Neural progenitor cell (in vitro differentiated cells): ENCODE measurements around the gene CBFB. TPM values are rescaled to one million over a fixed set of nuclear protein-coding genes. Genes with fewer than 3 reads are reported as not detected.

Experiments
- DNase-seq: peaks from one replicate; pipeline ENCODE4 v3.0.0-alpha.2; 2016; ENCODE audit warnings: low spot score
- H2AFZ ChIP-seq: fragments of 200-600 bp; sonication (generic); replicated peaks from 2 replicates; pipeline ENCODE4 v1.6.1; 2016; ENCODE audit warnings: antibody characterized with exemption
- H3F3A ChIP-seq: fragments of 200-600 bp; sonication (generic); 2 replicates; pipeline ENCODE4 v1.6.1; 2016; ENCODE audit warnings: antibody characterized with exemption, low read depth
- H3K27ac ChIP-seq: fragments of 200-600 bp; sonication (generic); 2 replicates; pipeline ENCODE4 v1.5.1; 2016; ENCODE audit warnings: mild to moderate bottlenecking
- H3K27me3 ChIP-seq: fragments of 200-600 bp; sonication (generic); 2 replicates; pipeline ENCODE4 v1.6.1; 2016; ENCODE audit warnings: mild to moderate bottlenecking, moderate library complexity
- H3K36me3 ChIP-seq: fragments of 200-600 bp; sonication (generic); 2 replicates; pipeline ENCODE4 v1.5.1; 2016
- H3K4me1 ChIP-seq: fragments of 200-600 bp; sonication (generic); 2 replicates; pipeline ENCODE4 v1.6.1; 2016; ENCODE audit warnings: mixed run types
- H3K4me2 ChIP-seq: fragments of 200-600 bp; sonication (generic); 2 replicates; pipeline ENCODE4 v1.6.1; 2016
- H3K4me3 ChIP-seq: fragments of 200-600 bp; sonication (generic); 2 replicates; pipeline ENCODE4 v1.5.1; 2016
- H3K79me2 ChIP-seq: fragments of 200-600 bp; sonication (generic); 2 replicates; pipeline ENCODE4 v1.6.1; 2016; ENCODE audit warnings: low read depth
- H3K9ac ChIP-seq: fragments of 200-600 bp; sonication (generic); 2 replicates; pipeline ENCODE4 v1.6.1; 2016
- H3K9me3 ChIP-seq: fragments of 200-600 bp; sonication (generic); 2 replicates; pipeline ENCODE4 v1.5.1; 2016; ENCODE audit warnings: low read depth
- H4K20me1 ChIP-seq: fragments of 200-600 bp; sonication (generic); 2 replicates; pipeline ENCODE4 v1.6.1; 2016; ENCODE audit warnings: low read depth
- H3K27ac Mint-ChIP-seq: 3 replicates; pipeline ENCODE4 v1.8.0; 2021; ENCODE audit warnings: mixed read lengths
- H3K27me3 Mint-ChIP-seq: 2 replicates; pipeline ENCODE4 v1.8.0; 2022; ENCODE audit warnings: low read depth, mild to moderate bottlenecking, inconsistent platforms, moderate library complexity, mixed read lengths; ENCODE audit not compliant: insufficient read depth
- H3K36me3 Mint-ChIP-seq: 3 replicates; pipeline ENCODE4 v1.8.0; 2021; ENCODE audit warnings: mixed read lengths
- H3K4me1 Mint-ChIP-seq: 3 replicates; pipeline ENCODE4 v1.8.0; 2021; ENCODE audit warnings: mixed read lengths
- H3K4me3 Mint-ChIP-seq: 3 replicates; pipeline ENCODE4 v1.8.0; 2021; ENCODE audit warnings: mild to moderate bottlenecking, moderate library complexity, mixed read lengths
- H3K9me3 Mint-ChIP-seq: 3 replicates; pipeline ENCODE4 v1.8.0; 2020; ENCODE audit warnings: mixed read lengths
- CTCF ChIP-seq: fragments of 200-600 bp; sonication (generic); IDR thresholded peaks from 2 replicates; pipeline ENCODE4 v1.5.1; 2017; ENCODE audit warnings: antibody characterized with exemption, mild to moderate bottlenecking
- EZH2 ChIP-seq: fragments of 200-600 bp; sonication (generic); IDR thresholded peaks from 2 replicates; pipeline ENCODE4 v1.6.1; 2017; ENCODE audit warnings: antibody characterized with exemption, mild to moderate bottlenecking, moderate library complexity
- EZH2phosphoT487 ChIP-seq: fragments of 200-600 bp; sonication (generic); IDR thresholded peaks from 2 replicates; pipeline ENCODE4 v1.6.1; 2017; ENCODE audit warnings: antibody characterized with exemption
- total RNA-seq: library from RNA; depleted of rRNA; stranded (reverse); fragments of >200 nt; gene quantifications from 2 replicates; pipeline ENCODE4 v1.2.3, GENCODE V29; 2015; ENCODE audit warnings: low replicate concordance

CBFB gene
- total RNA-seq, 1 donor from 2014 or later = 95.5 TPM

GRCh38 chr16:67030221-67030962, 1.4 kb downstream of the CBFB start:
- no peak overlapping the region for H2AFZ ChIP-seq
- TF ChIP-seq CTCF (no peak), EZH2 (no peak), EZH2phosphoT487 (no peak)
- DNase-seq = no peak
- Mint-ChIP-seq H3K4me3 (peak overlapping the region; percentile 94), H3K36me3 (peaks cover 22% of the 10 kb centered on the region), H3K27ac (peak overlapping the region; percentile 83), H3K9me3 (no peaks in the 10 kb centered on the region), H3K27me3 (no peaks in the 10 kb centered on the region), H3K4me1 (peaks cover 23% of the 10 kb centered on the region)
- peaks cover 11% of the 10 kb centered on the region for H3F3A ChIP-seq
- no peaks in the 10 kb centered on the region for H3K36me3 ChIP-seq
- peak overlapping the region; percentile 81 for H3K4me2 ChIP-seq
- H3K79me2 ChIP-seq = peaks cover 62% of the 10 kb centered on the region
- peak overlapping the region; percentile 75 for H3K9ac ChIP-seq
- peaks cover 41% of the 10 kb centered on the region for H4K20me1 ChIP-seq
- peaks cover 9% of the 10 kb centered on the region for H3K4me1 ChIP-seq
- H3K4me3 ChIP-seq = peak overlapping the region; percentile 90
- H3K27ac ChIP-seq = no peak overlapping the region
- no peaks in the 10 kb centered on the region for H3K9me3 ChIP-seq
- H3K27me3 ChIP-seq = peaks cover 7% of the 10 kb centered on the region

- Histone ChIP-seq H4K20me1 (peaks cover 50% of the 10 kb centered on the region), H3K4me3 (no peak overlapping the region), H3K36me3 (peaks cover 5% of the 10 kb centered on the region), H3F3A (peaks cover 11% of the 10 kb centered on the region), H3K4me1 (peaks cover 9% of the 10 kb centered on the region), H3K27me3 (peaks cover 7% of the 10 kb centered on the region), H2AFZ (no peak overlapping the region), H3K27ac (no peak overlapping the region), H3K9me3 (no peaks in the 10 kb centered on the region), H3K4me2 (no peak overlapping the region), H3K9ac (no peak overlapping the region), H3K79me2 (peaks cover 94% of the 10 kb centered on the region)
- H3K9me3 Mint-ChIP-seq = no peaks in the 10 kb centered on the region
- H3K4me1 Mint-ChIP-seq = peaks cover 23% of the 10 kb centered on the region
- TF ChIP-seq EZH2 = no peak
- no peak for TF ChIP-seq EZH2phosphoT487
- TF ChIP-seq CTCF = no peak
- H3K27ac Mint-ChIP-seq = no peak overlapping the region
- H3K36me3 Mint-ChIP-seq = peaks cover 27% of the 10 kb centered on the region
- no peak for DNase-seq
- no peak overlapping the region for H3K4me3 Mint-ChIP-seq
- H3K27me3 Mint-ChIP-seq = no peaks in the 10 kb centered on the region
These were observed 5.5 kb downstream of the CBFB start for GRCh38 chr16:67034487-67034886.

GRCh38 chr16:67035364-67035763, 6.4 kb downstream of the CBFB start:
- Histone ChIP-seq H4K20me1 (peaks cover 57% of the 10 kb centered on the region), H3K4me3 (no peak overlapping the region), H3K36me3 (peaks cover 5% of the 10 kb centered on the region), H3F3A (peaks cover 7% of the 10 kb centered on the region), H3K79me2 (peaks cover 90% of the 10 kb centered on the region), H3K9ac (no peak overlapping the region), H2AFZ (no peak overlapping the region), H3K4me1 (peaks cover 6% of the 10 kb centered on the region), H3K4me2 (no peak overlapping the region), H3K27me3 (peaks cover under 1% of the 10 kb centered on the region), H3K27ac (no peak overlapping the region), H3K9me3 (no peaks in the 10 kb centered on the region)
- Mint-ChIP-seq H3K27me3 (no peaks in the 10 kb centered on the region), H3K4me1 (peaks cover 18% of the 10 kb centered on the region), H3K4me3 (no peak overlapping the region), H3K36me3 (peaks cover 27% of the 10 kb centered on the region), H3K27ac (no peak overlapping the region), H3K9me3 (no peaks in the 10 kb centered on the region)
- TF ChIP-seq EZH2 = no peak
- no peak for TF ChIP-seq CTCF
- TF ChIP-seq EZH2phosphoT487 = no peak
- DNase-seq = no peak
